ENCODE measurements around the gene LSM2.
A peak's percentile ranks its signal among the peaks of the same experiment; 100 is the strongest.

DNA sequence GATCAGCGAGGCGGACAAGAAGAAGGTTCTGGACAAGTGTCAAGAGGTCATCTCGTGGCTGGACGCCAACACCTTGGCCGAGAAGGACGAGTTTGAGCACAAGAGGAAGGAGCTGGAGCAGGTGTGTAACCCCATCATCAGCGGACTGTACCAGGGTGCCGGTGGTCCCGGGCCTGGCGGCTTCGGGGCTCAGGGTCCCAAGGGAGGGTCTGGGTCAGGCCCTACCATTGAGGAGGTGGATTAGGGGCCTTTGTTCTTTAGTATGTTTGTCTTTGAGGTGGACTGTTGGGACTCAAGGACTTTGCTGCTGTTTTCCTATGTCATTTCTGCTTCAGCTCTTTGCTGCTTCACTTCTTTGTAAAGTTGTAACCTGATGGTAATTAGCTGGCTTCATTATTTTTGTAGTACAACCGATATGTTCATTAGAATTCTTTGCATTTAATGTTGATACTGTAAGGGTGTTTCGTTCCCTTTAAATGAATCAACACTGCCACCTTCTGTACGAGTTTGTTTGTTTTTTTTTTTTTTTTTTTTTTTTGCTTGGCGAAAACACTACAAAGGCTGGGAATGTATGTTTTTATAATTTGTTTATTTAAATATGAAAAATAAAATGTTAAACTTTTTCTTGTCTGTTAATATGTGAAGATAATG lies 23.0 kb upstream of the LSM2 start:
- TF ChIP-seq, protein P1, sequence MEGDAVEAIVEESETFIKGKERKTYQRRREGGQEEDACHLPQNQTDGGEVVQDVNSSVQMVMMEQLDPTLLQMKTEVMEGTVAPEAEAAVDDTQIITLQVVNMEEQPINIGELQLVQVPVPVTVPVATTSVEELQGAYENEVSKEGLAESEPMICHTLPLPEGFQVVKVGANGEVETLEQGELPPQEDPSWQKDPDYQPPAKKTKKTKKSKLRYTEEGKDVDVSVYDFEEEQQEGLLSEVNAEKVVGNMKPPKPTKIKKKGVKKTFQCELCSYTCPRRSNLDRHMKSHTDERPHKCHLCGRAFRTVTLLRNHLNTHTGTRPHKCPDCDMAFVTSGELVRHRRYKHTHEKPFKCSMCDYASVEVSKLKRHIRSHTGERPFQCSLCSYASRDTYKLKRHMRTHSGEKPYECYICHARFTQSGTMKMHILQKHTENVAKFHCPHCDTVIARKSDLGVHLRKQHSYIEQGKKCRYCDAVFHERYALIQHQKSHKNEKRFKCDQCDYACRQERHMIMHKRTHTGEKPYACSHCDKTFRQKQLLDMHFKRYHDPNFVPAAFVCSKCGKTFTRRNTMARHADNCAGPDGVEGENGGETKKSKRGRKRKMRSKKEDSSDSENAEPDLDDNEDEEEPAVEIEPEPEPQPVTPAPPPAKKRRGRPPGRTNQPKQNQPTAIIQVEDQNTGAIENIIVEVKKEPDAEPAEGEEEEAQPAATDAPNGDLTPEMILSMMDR (IDR thresholded peaks at IDR 0.05; ENCODE audit: poor library complexity, severe bottlenecking): peak; percentile 78
- TF ChIP-seq POLR2AphosphoS5 (IDR thresholded peaks at IDR 0.05) (no peak), EZH2 (IDR thresholded peaks at IDR 0.05; ENCODE audit: borderline replicate concordance, insufficient read depth, low read length, poor library complexity, severe bottlenecking) (no peak), REST (IDR thresholded peaks at IDR 0.05; ENCODE audit: borderline replicate concordance) (no peak), RAD21 (conservative IDR thresholded peaks at IDR 0.05) (peak; percentile 78), EP300 (conservative IDR thresholded peaks at IDR 0.05; ENCODE audit: poor library complexity, severe bottlenecking) (no peak), TAF1 (IDR thresholded peaks at IDR 0.05; ENCODE audit: low read depth) (no peak), MXI1 (conservative IDR thresholded peaks at IDR 0.05; ENCODE audit: poor library complexity, severe bottlenecking) (peak; percentile 41), SMC3 (conservative IDR thresholded peaks at IDR 0.05; ENCODE audit: poor library complexity) (peak; percentile 79)
